GM08714 (cell line): ENCODE measurements around the gene TRMT1.

ENCODE experiments used
- H3K4me3 ChIP-seq: fragments of 200-500 bp; sonication (Bioruptor generic); 2 replicates; pipeline ENCODE4 v1.5.1; 2014; ENCODE audit warnings: mild to moderate bottlenecking, low read length, inconsistent platforms
- ZNF274 ChIP-seq: IDR thresholded peaks from 2 replicates; pipeline ENCODE4 v1.6.1; 2012; ENCODE audit warnings: mild to moderate bottlenecking, low read depth, low read length

The TRMT1 gene

GRCh38 chr19:13153569-13154240 lies 37.2 kb upstream of the TRMT1 start:
- no peak for TF ChIP-seq ZNF274

GRCh38 chr19:13152974-13153568 lies 36.5 kb upstream of the TRMT1 start:
- no peak for TF ChIP-seq ZNF274

More at GRCh38 chr19:13153569-13154240, 37.2 kb upstream of the TRMT1 start:
- H3K4me3 ChIP-seq: peak overlapping the region; percentile 95

GRCh38 chr19:13152356-13152973 lies 35.9 kb upstream of the TRMT1 start:
- no peak for TF ChIP-seq ZNF274
- H3K4me3 ChIP-seq: peak overlapping the region; percentile 80

More at GRCh38 chr19:13152974-13153568, 36.5 kb upstream of the TRMT1 start:
- peak overlapping the region; percentile 95 for H3K4me3 ChIP-seq

- no peak for TF ChIP-seq ZNF274
- H3K4me3 ChIP-seq: peak overlapping the region; percentile 89
Observed at GRCh38 chr19:13151605-13152355, 35.2 kb upstream of the TRMT1 start.

GRCh38 chr19:13150931-13151604 lies 34.5 kb upstream of the TRMT1 start:
- TF ChIP-seq ZNF274: no peak
- H3K4me3 ChIP-seq: peak overlapping the region; percentile 89

GRCh38 chr19:13150187-13150930 lies 33.8 kb upstream of the TRMT1 start, which contains the start of the genes IER2 and STX10:
Gene IER2, plus strand, starts transcription at chr19:13150411. Its CDS starts 2,776 bp downstream, at chr19:13153187.
Gene STX10, minus strand, starts transcription at chr19:13150375. Its CDS starts 202 bp downstream, at chr19:13150173.
- TF ChIP-seq ZNF274: no peak
- peak within 1 kb of the TSS; percentile 89 for H3K4me3 ChIP-seq

GRCh38 chr19:13149628-13150186 lies 33.2 kb upstream of the TRMT1 start:
- no peak for TF ChIP-seq ZNF274
- peak overlapping the region; percentile 89 for H3K4me3 ChIP-seq

- peak overlapping the region; percentile 89; the same call in 1 of the 2 replicates for H3K4me3 ChIP-seq
Observed at GRCh38 chr19:13149173-13149627, 32.7 kb upstream of the TRMT1 start.

GRCh38 chr19:13146763-13147563 lies 30.4 kb upstream of the TRMT1 start:
- no peak for TF ChIP-seq ZNF274
- no peak overlapping the region for H3K4me3 ChIP-seq

- no peak for TF ChIP-seq ZNF274
- no peak overlapping the region for H3K4me3 ChIP-seq
Observed at GRCh38 chr19:13139633-13140311, 23.2 kb upstream of the TRMT1 start.

GRCh38 chr19:13138916-13139198 lies 22.3 kb upstream of the TRMT1 start:
- TF ChIP-seq ZNF274: no peak
- H3K4me3 ChIP-seq: no peak overlapping the region

- no peak overlapping the region for H3K4me3 ChIP-seq
Observed at GRCh38 chr19:13138171-13138915, 21.8 kb upstream of the TRMT1 start.

More at GRCh38 chr19:13138171-13138915, 21.8 kb upstream of the TRMT1 start:
- no peak for TF ChIP-seq ZNF274
